ENCODE data around the gene KCTD4.

DNA sequence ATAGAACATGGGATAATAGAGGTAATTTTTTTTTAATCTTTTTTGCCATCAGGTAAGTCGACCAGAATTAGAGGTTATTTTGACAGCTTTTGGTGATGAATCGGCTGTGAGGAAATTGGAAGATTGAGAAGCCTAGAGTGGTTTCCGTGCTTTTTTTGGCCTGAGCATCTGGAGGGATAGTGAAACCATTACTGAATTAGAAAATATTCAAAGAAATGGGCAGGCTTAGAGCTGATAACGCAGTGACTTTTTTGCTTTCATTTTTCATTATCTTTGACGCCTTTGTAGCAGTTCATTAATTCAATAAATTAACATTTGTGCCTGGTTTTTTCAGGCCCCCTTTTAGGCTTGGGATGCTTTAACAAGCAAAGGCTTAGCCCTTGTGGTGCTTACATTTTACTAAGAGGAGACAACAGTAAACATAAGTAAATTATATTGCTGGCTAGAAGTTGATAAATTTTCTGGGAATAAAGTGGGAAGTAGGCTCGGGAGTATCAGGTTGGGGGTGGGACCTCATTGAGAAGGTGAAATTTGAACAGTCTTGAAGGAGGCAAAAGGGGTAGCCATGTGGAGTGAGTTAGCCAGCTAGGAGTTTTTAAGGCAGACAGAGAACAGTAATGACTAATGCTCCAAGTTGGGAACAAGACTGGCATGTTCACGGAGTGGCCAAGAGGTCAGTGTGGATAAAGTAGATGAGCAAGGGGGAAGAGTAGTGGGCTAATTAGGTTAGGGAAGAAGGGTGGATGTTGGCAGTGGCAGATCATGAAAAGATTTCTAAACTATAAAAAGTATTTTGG lies 44.1 kb downstream of the KCTD4 start:
- TF ChIP-seq, protein P1, sequence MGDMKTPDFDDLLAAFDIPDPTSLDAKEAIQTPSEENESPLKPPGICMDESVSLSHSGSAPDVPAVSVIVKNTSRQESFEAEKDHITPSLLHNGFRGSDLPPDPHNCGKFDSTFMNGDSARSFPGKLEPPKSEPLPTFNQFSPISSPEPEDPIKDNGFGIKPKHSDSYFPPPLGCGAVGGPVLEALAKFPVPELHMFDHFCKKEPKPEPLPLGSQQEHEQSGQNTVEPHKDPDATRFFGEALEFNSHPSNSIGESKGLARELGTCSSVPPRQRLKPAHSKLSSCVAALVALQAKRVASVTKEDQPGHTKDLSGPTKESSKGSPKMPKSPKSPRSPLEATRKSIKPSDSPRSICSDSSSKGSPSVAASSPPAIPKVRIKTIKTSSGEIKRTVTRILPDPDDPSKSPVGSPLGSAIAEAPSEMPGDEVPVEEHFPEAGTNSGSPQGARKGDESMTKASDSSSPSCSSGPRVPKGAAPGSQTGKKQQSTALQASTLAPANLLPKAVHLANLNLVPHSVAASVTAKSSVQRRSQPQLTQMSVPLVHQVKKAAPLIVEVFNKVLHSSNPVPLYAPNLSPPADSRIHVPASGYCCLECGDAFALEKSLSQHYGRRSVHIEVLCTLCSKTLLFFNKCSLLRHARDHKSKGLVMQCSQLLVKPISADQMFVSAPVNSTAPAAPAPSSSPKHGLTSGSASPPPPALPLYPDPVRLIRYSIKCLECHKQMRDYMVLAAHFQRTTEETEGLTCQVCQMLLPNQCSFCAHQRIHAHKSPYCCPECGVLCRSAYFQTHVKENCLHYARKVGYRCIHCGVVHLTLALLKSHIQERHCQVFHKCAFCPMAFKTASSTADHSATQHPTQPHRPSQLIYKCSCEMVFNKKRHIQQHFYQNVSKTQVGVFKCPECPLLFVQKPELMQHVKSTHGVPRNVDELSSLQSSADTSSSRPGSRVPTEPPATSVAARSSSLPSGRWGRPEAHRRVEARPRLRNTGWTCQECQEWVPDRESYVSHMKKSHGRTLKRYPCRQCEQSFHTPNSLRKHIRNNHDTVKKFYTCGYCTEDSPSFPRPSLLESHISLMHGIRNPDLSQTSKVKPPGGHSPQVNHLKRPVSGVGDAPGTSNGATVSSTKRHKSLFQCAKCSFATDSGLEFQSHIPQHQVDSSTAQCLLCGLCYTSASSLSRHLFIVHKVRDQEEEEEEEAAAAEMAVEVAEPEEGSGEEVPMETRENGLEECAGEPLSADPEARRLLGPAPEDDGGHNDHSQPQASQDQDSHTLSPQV (IDR thresholded peaks at IDR 0.05), result no peak
- no peak for TF ChIP-seq EZH2 (IDR thresholded peaks at IDR 0.05; ENCODE audit: borderline replicate concordance, control insufficient read depth, low read depth, low read length)
- TF ChIP-seq, protein P2, sequence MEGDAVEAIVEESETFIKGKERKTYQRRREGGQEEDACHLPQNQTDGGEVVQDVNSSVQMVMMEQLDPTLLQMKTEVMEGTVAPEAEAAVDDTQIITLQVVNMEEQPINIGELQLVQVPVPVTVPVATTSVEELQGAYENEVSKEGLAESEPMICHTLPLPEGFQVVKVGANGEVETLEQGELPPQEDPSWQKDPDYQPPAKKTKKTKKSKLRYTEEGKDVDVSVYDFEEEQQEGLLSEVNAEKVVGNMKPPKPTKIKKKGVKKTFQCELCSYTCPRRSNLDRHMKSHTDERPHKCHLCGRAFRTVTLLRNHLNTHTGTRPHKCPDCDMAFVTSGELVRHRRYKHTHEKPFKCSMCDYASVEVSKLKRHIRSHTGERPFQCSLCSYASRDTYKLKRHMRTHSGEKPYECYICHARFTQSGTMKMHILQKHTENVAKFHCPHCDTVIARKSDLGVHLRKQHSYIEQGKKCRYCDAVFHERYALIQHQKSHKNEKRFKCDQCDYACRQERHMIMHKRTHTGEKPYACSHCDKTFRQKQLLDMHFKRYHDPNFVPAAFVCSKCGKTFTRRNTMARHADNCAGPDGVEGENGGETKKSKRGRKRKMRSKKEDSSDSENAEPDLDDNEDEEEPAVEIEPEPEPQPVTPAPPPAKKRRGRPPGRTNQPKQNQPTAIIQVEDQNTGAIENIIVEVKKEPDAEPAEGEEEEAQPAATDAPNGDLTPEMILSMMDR (IDR thresholded peaks at IDR 0.05 in 2 of 3, conservative IDR thresholded peaks at IDR 0.05 in 1 of 3; ENCODE audit: control insufficient read depth in 2 of 3, extremely low read depth in 1 of 3, insufficient read depth in 1 of 3, low read depth in 3 of 3, low read length in 3 of 3), result no peak
- no peak for TF ChIP-seq ZBTB11 (CRISPR knock-in tag; IDR thresholded peaks at IDR 0.05)

Measured in GM12878 (cell line).